ENCODE measurements around the gene BSND.

GRCh38 chr1:55056632-55056992 lies 57.9 kb downstream of the BSND start:
- TF ChIP-seq EZH2 (IDR thresholded peaks at IDR 0.05) (no peak), POLR2AphosphoS5 (IDR thresholded peaks at IDR 0.05; ENCODE audit: borderline replicate concordance, low read depth, low read length) (no peak)
